Measurements from ENCODE around the gene PSG4.
"Not testable (repeated sequence)": the region's sequence is repeated elsewhere in the genome, so short reads cannot be mapped to it uniquely, and the experiment has no call there.

PSG4 gene

DNA sequence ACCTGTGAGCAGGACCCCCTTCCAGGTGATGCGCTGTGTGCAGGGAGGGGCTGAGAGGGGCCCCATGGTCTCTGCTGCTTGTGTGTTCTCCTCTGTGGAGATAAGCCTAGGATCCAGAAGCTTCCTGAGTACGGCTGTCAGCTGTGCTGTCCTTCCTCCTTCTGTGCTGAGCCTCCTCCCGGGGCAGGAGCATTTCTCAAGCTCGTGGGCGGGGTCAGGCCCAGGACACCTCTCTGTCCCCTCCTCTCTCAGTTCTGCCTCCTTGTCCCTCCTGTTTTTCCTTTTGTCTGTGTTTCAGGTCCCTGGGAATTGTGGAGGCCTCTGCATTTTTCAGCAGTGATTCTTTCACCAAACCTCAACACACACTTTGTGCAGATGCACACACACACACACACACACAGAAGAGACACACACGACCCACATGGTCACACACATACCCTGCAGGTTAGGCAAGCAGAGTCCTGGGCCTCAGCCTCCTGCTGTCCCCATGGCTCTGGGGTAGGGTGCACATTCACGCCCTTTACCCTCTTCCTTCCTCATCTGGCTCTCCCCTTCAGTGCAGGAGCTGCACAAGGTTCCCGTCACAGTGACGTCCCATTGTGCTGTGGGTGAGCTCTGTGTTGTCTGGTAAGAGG is at the start of gene PSG4:
TSS of gene PSG4 (minus strand) at position 168 of the 635 bp plus-strand sequence. CDS start at position 66, 102 bp downstream.
- H3K4me3 ChIP-seq (replicated peaks; ENCODE audit: low read depth, low read length); H3K36me3 ChIP-seq (ENCODE audit: control insufficient read depth, insufficient read depth, low read length); H3K27me3 ChIP-seq (replicated peaks; ENCODE audit: control insufficient read depth, insufficient read depth, low read length); DNase-seq (ENCODE audit: extremely low read depth, insufficient read length): not testable (repeated sequence)

- H3K36me3 ChIP-seq (ENCODE audit: control insufficient read depth, insufficient read depth, low read length); H3K27me3 ChIP-seq (replicated peaks; ENCODE audit: control insufficient read depth, insufficient read depth, low read length); H3K4me3 ChIP-seq (replicated peaks; ENCODE audit: low read depth, low read length); DNase-seq (ENCODE audit: extremely low read depth, insufficient read length): not testable (repeated sequence)
Measured at GRCh38 chr19:43251428-43251827, 46.0 kb upstream of the PSG4 start.

- H3K27me3 ChIP-seq (replicated peaks; ENCODE audit: control insufficient read depth, insufficient read depth, low read length); H3K4me3 ChIP-seq (replicated peaks; ENCODE audit: low read depth, low read length); H3K36me3 ChIP-seq (ENCODE audit: control insufficient read depth, insufficient read depth, low read length); DNase-seq (ENCODE audit: extremely low read depth, insufficient read length): not testable (repeated sequence)
Measured at GRCh38 chr19:43250296-43250695, 44.9 kb upstream of the PSG4 start.

GRCh38 chr19:43248635-43249002 is 43.2 kb upstream of the PSG4 start:
- H3K36me3 ChIP-seq (ENCODE audit: control insufficient read depth, insufficient read depth, low read length); DNase-seq (ENCODE audit: extremely low read depth, insufficient read length); H3K27me3 ChIP-seq (replicated peaks; ENCODE audit: control insufficient read depth, insufficient read depth, low read length); H3K4me3 ChIP-seq (replicated peaks; ENCODE audit: low read depth, low read length): not testable (repeated sequence)

- not testable (repeated sequence) for H3K27me3 ChIP-seq (replicated peaks; ENCODE audit: control insufficient read depth, insufficient read depth, low read length); H3K4me3 ChIP-seq (replicated peaks; ENCODE audit: low read depth, low read length); H3K36me3 ChIP-seq (ENCODE audit: control insufficient read depth, insufficient read depth, low read length); DNase-seq (ENCODE audit: extremely low read depth, insufficient read length)
Measured at GRCh38 chr19:43247243-43247880, 41.9 kb upstream of the PSG4 start.

DNA sequence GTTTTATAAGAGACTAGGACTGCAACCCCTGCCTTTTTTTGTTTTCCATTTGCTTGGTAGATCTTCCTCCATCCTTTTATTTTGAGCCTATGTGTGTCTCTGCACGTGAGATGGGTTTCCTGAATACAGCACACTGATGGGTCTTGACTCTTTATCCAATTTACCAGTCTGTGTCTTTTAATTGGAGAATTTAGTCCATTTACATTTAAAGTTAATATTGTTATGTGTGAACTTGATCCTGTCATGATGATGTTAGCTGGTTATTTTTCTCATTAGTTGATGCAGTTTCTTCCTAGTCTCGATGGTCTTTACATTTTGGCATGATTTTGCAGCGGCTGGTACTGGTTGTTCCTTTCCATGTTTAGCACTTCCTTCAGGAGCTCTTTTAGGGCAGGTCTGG is 40.4 kb upstream of the PSG4 start:
- not testable (repeated sequence) for DNase-seq (ENCODE audit: extremely low read depth, insufficient read length); H3K4me3 ChIP-seq (replicated peaks; ENCODE audit: low read depth, low read length); H3K36me3 ChIP-seq (ENCODE audit: control insufficient read depth, insufficient read depth, low read length); H3K27me3 ChIP-seq (replicated peaks; ENCODE audit: control insufficient read depth, insufficient read depth, low read length)

- not testable (repeated sequence) for H3K4me3 ChIP-seq (replicated peaks; ENCODE audit: low read depth, low read length); H3K27me3 ChIP-seq (replicated peaks; ENCODE audit: control insufficient read depth, insufficient read depth, low read length); DNase-seq (ENCODE audit: extremely low read depth, insufficient read length); H3K36me3 ChIP-seq (ENCODE audit: control insufficient read depth, insufficient read depth, low read length)
Measured at GRCh38 chr19:43242211-43242610, 36.8 kb upstream of the PSG4 start.

DNA sequence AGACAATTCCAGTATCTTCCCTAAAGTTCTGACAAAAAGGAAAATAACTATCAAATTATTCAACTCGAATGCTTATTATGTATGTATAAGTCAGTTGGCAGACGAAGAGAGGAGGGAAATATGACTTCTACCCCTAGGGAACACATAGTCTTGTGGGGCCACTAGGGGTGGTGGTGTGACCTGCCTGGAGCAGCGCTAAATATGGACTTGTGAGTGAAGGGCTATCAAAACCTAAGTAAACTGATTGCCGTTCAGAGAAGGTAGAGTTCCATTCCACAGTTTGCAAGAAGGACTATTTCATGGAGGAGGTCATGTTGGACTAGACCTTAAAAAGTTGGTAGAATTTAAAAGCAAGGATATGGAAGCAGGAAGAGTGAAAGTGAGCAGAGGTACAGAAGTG is 32.8 kb upstream of the PSG4 start:
- not testable (repeated sequence) for H3K27me3 ChIP-seq (replicated peaks; ENCODE audit: control insufficient read depth, insufficient read depth, low read length); H3K36me3 ChIP-seq (ENCODE audit: control insufficient read depth, insufficient read depth, low read length); DNase-seq (ENCODE audit: extremely low read depth, insufficient read length); H3K4me3 ChIP-seq (replicated peaks; ENCODE audit: low read depth, low read length)

GRCh38 chr19:43235686-43236085 is 30.2 kb upstream of the PSG4 start:
- not testable (repeated sequence) for H3K36me3 ChIP-seq (ENCODE audit: control insufficient read depth, insufficient read depth, low read length); H3K4me3 ChIP-seq (replicated peaks; ENCODE audit: low read depth, low read length); H3K27me3 ChIP-seq (replicated peaks; ENCODE audit: control insufficient read depth, insufficient read depth, low read length); DNase-seq (ENCODE audit: extremely low read depth, insufficient read length)

- Histone ChIP-seq H3K36me3 (ENCODE audit: control insufficient read depth, insufficient read depth, low read length) (no peaks in the 10 kb centered on the region), H3K27me3 (replicated peaks; ENCODE audit: control insufficient read depth, insufficient read depth, low read length) (no peaks in the 10 kb centered on the region), H3K4me3 (replicated peaks; ENCODE audit: low read depth, low read length) (no peak overlapping the region)
- TF ChIP-seq CTCF (IDR thresholded peaks at IDR 0.05; ENCODE audit: insufficient read depth, low read length, poor library complexity, severe bottlenecking): no peak
- DNase-seq (ENCODE audit: extremely low read depth, insufficient read length): no peak
Measured at GRCh38 chr19:43229315-43229714, 23.9 kb upstream of the PSG4 start.

GRCh38 chr19:43228730-43229129 is 23.3 kb upstream of the PSG4 start:
- H3K4me3 ChIP-seq (replicated peaks; ENCODE audit: low read depth, low read length); H3K27me3 ChIP-seq (replicated peaks; ENCODE audit: control insufficient read depth, insufficient read depth, low read length); H3K36me3 ChIP-seq (ENCODE audit: control insufficient read depth, insufficient read depth, low read length); DNase-seq (ENCODE audit: extremely low read depth, insufficient read length): not testable (repeated sequence)

DNA sequence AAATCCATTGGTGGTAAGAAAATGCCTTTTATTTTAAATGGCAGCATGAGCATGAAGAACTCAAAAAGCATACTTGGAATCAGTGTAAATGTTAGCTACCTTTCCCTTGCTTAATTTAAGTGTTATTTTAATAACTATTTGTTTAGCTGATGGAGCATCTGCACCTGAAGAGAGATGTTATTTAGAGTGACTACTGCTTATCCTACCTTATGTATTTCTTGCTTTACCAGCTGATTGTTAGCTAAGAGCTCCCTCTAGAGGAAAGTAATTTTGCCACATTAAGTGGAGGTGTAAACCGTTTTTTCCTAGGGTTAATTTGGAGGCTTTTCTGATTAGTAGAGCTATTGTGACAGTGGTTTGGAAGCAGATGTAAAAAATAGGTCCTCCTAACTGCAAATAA is 21.5 kb upstream of the PSG4 start:
- not testable (repeated sequence) for H3K4me3 ChIP-seq (replicated peaks; ENCODE audit: low read depth, low read length); H3K36me3 ChIP-seq (ENCODE audit: control insufficient read depth, insufficient read depth, low read length); H3K27me3 ChIP-seq (replicated peaks; ENCODE audit: control insufficient read depth, insufficient read depth, low read length); DNase-seq (ENCODE audit: extremely low read depth, insufficient read length)

Measured in GM06990 (cell line).